ENCODE results near the gene GYS1.

GRCh38 chr19:48964205-48965039 lies 28.7 kb downstream of the GYS1 start:
- TF ChIP-seq CTCF (IDR thresholded peaks at IDR 0.05; ENCODE audit: low read depth, low read length) (no peak), EZH2phosphoT487 (IDR thresholded peaks at IDR 0.05; ENCODE audit: low read depth) (no peak)
